ENCODE data around the gene E2F6. TPM values are rescaled to one million over a fixed set of nuclear protein-coding genes. Genes with fewer than 3 reads are reported as not detected.

Gene E2F6
- total and polyA plus RNA-seq, 2 of the 8 experiments (the other 6 are each of a cell fraction or from before 2014, with no cell fraction given): 8.3 to 14.9 TPM

DNA sequence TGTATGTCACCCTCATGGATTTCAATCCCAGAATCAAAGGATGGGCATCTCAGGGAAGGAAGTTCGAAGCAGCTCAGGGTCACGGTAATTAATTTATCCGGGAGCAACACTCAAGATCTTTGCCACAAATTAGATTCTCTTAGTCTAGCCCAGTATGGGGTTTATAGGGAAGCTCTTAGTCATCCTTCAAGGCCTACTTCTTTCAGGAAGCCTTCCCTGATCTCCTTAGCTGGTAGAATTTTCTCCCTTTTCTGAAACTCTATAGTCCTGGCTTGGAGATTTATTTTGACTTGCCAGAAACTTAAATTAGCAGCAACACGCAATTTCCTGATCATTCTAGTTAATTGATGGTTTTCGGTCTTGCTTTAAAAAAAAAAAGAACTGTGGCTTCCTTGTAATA, 47.4 kb upstream of the E2F6 start:
- no peak overlapping the region for H3K4ac ChIP-seq (replicated peaks; ENCODE audit: insufficient read length, low read depth, low read length)
- no peak overlapping the region for H3K14ac ChIP-seq (ENCODE audit: insufficient read length)
- H3K56ac ChIP-seq (replicated peaks; ENCODE audit: insufficient read length, low read depth, low read length): no peak overlapping the region
- peaks cover 1 to 13% (median 12%) of the 10 kb centered on the region in 4 experiments; a peak in 5 of 7 replicates for H3K4me1 ChIP-seq (replicated peaks in 1 of 4; ENCODE audit: control insufficient read depth in 3 of 4, insufficient read depth in 4 of 4, low read length in 3 of 4)
- H2BK15ac ChIP-seq (ENCODE audit: low read length): no peak overlapping the region
- no peak overlapping the region for H2AFZ ChIP-seq (ENCODE audit: low read length)
- H3K4me3 ChIP-seq (ENCODE audit: extremely low read depth in 1 of 4, insufficient read depth in 2 of 4, low read depth in 3 of 4, low read length in 4 of 4): no peak overlapping the region
- H3K79me2 ChIP-seq (ENCODE audit: control insufficient read depth in 1 of 2, insufficient read depth in 2 of 2, low read length in 2 of 2): peaks cover 0 to 15% of the 10 kb centered on the region in 2 experiments; a peak in 1 of 4 replicates
- peaks cover 0 to 6% of the 10 kb centered on the region in 2 experiments for H4K20me1 ChIP-seq (replicated peaks in 1 of 2; ENCODE audit: control insufficient read depth in 1 of 2, insufficient read depth in 2 of 2, low read length in 2 of 2)
- no peak overlapping the region for H3K18ac ChIP-seq (ENCODE audit: extremely low read depth, low read length)
- H3K27ac ChIP-seq (ENCODE audit: low read depth, low read length): no peak overlapping the region
- H2BK20ac ChIP-seq (ENCODE audit: low read length): no peak overlapping the region
- no peak overlapping the region for H4K8ac ChIP-seq (ENCODE audit: extremely low read depth, insufficient read depth, low read length)
- peaks cover 3% of the 10 kb centered on the region; the same call in 1 of the 2 replicates for H3K23me2 ChIP-seq (ENCODE audit: low read depth, low read length)
- no peaks in the 10 kb centered on the region for H3K36me3 ChIP-seq (ENCODE audit: control insufficient read depth in 2 of 4, insufficient read depth in 4 of 4, low read length in 3 of 4)
- H3K27me3 ChIP-seq (replicated peaks in 1 of 4; ENCODE audit: control insufficient read depth in 3 of 4, extremely low read depth in 1 of 4, insufficient read depth in 3 of 4, low read length in 3 of 4): no peaks in the 10 kb centered on the region
- no peak overlapping the region for H2BK5ac ChIP-seq (ENCODE audit: low read depth, low read length)
- H3K4me2 ChIP-seq (ENCODE audit: insufficient read depth in 1 of 2, low read depth in 2 of 2, low read length in 2 of 2): no peak overlapping the region
- no peak overlapping the region for H3K9ac ChIP-seq (replicated peaks in 1 of 4; ENCODE audit: extremely low read depth in 1 of 4, low read depth in 3 of 4, low read length in 3 of 4)
- no peak overlapping the region for H2BK120ac ChIP-seq (replicated peaks; ENCODE audit: low read depth, low read length)
- no peak overlapping the region for H2BK12ac ChIP-seq (ENCODE audit: low read depth, low read length)
- CTCF ChIA-PET (ENCODE audit: partially characterized antibody): interaction anchor here (0.7 to 5.2 kb wide), 8 partner anchors 14 to 271 kb away, joined by 3 to 27 read pairs (median 4); partner anchors contain the start of gene GREB1
- peaks cover 8% of the 10 kb centered on the region for H3K79me1 ChIP-seq (ENCODE audit: low read depth, low read length)
- FAIRE-seq (no peak), DNase-seq (ENCODE audit: low read depth in 1 of 2, low spot score in 2 of 2) (no peak)
- H2AK5ac ChIP-seq (ENCODE audit: low read depth, low read length): no peak overlapping the region; the same call in 1 of the 2 replicates
- no peak overlapping the region for H4K91ac ChIP-seq (replicated peaks; ENCODE audit: insufficient read length, low read length)
- POLR2A ChIA-PET (ENCODE audit: partially characterized antibody): interaction anchor here (0.6 to 1.5 kb wide), 3 partner anchors 26 to 33 kb away, joined by 3 to 5 read pairs (median 4); no protein-coding TSS in a partner anchor
- TF ChIP-seq SAP30 (IDR thresholded peaks at IDR 0.05; ENCODE audit: insufficient read depth, insufficient replicate concordance, low read length) (no peak), MAFK (IDR thresholded peaks at IDR 0.05; ENCODE audit: low read depth, low read length) (no peak), NANOG (IDR thresholded peaks at IDR 0.05; ENCODE audit: insufficient read depth, low read depth, low read length, poor library complexity, severe bottlenecking) (no peak), CTBP2 (IDR thresholded peaks at IDR 0.05; ENCODE audit: borderline replicate concordance, insufficient read depth, insufficient read length, low read length) (no peak), TCF12 (IDR thresholded peaks at IDR 0.05; ENCODE audit: low read depth, low read length) (no peak), TBP (IDR thresholded peaks at IDR 0.05; ENCODE audit: low read depth, low read length) (no peak), SP4 (IDR thresholded peaks at IDR 0.05; ENCODE audit: low read length) (no peak), RFX5 (IDR thresholded peaks at IDR 0.05; ENCODE audit: borderline replicate concordance, low read depth, low read length) (no peak)
- TF ChIP-seq, protein P1, sequence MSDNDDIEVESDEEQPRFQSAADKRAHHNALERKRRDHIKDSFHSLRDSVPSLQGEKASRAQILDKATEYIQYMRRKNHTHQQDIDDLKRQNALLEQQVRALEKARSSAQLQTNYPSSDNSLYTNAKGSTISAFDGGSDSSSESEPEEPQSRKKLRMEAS (IDR thresholded peaks at IDR 0.05): no peak
- TF ChIP-seq, protein P2, sequence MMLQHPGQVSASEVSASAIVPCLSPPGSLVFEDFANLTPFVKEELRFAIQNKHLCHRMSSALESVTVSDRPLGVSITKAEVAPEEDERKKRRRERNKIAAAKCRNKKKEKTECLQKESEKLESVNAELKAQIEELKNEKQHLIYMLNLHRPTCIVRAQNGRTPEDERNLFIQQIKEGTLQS (IDR thresholded peaks at IDR 0.05; ENCODE audit: insufficient read depth, low read depth, low read length): no peak
- TF ChIP-seq, protein P3, sequence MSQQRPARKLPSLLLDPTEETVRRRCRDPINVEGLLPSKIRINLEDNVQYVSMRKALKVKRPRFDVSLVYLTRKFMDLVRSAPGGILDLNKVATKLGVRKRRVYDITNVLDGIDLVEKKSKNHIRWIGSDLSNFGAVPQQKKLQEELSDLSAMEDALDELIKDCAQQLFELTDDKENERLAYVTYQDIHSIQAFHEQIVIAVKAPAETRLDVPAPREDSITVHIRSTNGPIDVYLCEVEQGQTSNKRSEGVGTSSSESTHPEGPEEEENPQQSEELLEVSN (IDR thresholded peaks at IDR 0.05): no peak
- 88% methylated on average over 5 of the region's 5 CpGs; no CpG with 5 or more reads in 1 of the 2 experiments for WGBS, 2 experiments (ENCODE audit: extremely low coverage in 1 of 2, insufficient coverage in 1 of 2, insufficient read length in 1 of 2, insufficient replicate concordance in 2 of 2, low coverage in 1 of 2, low lambda C conversion rate in 2 of 2, missing lambda C conversion rate in 1 of 2)
- no peak overlapping the region for H3K23ac ChIP-seq (ENCODE audit: insufficient read length)
- no peak overlapping the region for H4K5ac ChIP-seq (ENCODE audit: insufficient read length, low read depth, low read length)
- no peaks in the 10 kb centered on the region for H3K9me3 ChIP-seq (ENCODE audit: insufficient read depth in 2 of 2, low read depth in 1 of 2, low read length in 1 of 2)

All from H1 (cell line).